HL-60/S4 treated with retinoic acid at 250 ng/mL for 4 days and 3 days (cell line): ENCODE results near the gene RTN3.
"Not testable (repeated sequence)": the region's sequence is repeated elsewhere in the genome, so short reads cannot be mapped to it uniquely, and the experiment has no call there.

Experiments
- in situ Hi-C: fragments of 300-500 bp; cut with MboI; formaldehyde crosslinking; loops from 2 replicates; pipeline ENCODE4 v1.7.0; 2022; ENCODE audit warnings: low sequenced_read_pairs

The RTN3 gene

DNA sequence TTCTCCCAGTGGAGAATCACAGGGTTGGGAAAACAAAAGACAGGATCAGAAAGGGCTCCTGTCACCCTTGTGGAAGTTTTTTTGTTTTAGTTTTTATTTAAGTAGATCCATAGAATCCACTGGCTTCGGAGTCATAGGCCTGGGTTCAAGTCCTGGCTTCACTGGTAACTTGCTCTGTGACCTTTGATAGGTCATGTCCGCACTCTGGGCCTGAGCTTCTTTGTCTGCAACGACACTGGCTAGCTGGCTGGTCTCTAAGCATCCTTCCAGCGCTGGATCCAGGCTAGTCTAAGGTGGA, 85.9 kb downstream of the RTN3 start:
- in situ Hi-C loops = no loop called here

DNA sequence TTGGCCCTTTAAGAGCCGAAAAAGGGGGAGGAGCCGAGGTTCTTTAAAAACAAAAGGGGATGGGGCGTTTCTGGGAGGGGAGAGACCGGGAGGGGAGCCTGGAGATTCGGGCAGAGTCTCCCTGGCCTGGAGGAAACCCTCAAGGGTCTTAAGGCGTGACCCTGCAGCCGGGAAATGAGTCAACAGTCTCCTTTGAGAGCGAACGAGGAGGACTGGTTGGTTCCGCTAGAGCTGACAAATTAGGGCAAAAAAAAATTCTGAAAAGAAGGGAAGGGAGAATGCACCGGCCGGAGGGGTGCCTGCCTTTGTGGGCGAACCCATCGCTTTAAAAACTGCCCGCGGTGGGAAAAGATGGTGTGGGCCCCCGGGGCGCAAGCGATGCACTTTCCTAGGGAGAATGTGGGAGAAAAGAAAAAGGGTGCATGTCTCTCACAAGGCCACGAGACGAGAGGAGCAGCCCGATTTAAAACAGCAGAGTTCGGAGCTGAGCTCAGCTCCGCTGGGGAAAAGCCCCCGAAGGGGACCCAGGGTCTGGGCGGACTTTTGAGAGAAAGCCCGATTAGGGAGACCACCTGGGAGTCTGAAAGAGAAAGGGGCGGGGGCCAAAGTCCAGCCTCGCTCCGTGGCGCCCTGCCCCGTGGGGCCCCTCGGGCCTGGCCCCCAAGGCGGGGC, 86.4 kb downstream of the RTN3 start:
- in situ Hi-C loops = no loop called here

DNA sequence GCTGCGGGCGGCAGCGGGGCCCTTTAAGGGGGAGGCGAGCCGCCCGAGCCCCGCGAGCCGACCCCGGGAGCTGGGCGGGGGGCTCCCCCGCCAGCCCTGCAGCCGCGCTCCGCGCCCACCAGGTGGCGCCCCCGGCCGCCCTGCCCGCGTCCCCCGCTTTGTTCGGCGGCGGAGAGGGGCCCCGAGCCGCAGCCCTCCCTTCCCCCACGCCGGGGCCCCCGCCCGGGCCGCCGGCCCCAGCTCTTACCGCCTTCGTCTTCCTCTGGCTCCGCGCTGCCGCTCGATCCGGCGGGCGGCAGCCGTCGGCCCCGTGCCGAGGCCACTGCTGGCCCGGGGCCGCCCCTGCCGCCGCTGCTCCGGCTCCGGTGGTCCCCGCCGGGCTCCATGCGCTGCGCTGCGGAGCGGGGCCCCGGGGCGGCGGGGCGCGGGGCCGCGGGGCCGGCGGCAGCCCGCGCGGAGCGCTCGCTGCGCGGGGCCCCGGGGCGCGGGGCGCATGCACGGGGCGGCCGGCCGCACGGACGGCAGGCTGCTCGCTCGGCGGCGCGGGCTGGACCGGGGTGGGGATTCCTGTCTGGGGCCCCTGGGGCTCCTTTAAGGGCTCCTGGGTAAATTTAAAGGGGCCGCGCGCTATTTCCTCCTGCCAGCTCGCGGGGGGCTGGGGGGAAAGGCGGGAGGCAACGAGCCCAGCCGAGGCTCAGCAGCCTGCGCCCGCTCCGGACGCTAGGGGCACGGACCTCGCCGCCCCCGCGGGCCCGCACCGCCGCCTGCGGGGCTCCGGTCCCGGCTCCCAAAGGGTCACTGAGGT, 87.1 kb downstream of the RTN3 start, which contains the start of gene ZFTA:
Gene ZFTA, minus strand, starts transcription at position 539 of the 805 bp plus-strand sequence. Its CDS starts 153 bp downstream, at position 386.
- in situ Hi-C loops = no loop called here

DNA sequence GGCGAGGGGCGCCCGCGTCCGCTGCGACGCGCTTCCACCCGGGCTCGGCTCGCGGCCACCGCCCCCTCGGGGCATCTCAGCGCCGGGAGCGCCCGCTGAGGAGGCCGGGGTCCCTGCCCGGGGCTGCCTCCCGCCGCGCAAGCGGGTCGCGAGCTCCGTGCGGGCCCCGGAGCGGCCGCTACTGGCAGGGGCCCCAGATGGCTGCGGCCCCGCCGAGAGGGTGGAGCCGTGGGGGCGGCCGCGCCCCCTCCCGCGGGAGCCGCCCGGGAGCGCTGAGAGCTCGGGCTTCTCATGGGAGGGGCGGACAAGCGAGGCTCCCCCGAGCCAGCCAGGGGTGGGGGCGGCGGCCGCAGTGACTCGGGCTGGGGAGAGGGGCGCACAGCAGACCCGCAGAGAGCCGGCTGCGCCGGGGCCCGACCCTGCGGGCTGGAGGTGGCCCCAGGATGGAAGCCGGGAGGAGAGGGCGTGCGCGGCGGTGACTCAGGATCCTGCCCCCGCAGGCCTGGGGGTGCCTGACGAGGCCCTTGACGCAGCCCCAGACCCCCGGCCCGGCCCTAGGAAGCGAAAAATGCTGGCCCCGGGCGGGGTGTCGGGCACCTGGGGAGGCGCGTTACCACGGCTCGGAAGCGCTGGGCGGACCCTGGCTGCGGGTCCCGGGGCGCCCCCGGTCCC, 87.9 kb downstream of the RTN3 start:
- in situ Hi-C loops = no loop called here

DNA sequence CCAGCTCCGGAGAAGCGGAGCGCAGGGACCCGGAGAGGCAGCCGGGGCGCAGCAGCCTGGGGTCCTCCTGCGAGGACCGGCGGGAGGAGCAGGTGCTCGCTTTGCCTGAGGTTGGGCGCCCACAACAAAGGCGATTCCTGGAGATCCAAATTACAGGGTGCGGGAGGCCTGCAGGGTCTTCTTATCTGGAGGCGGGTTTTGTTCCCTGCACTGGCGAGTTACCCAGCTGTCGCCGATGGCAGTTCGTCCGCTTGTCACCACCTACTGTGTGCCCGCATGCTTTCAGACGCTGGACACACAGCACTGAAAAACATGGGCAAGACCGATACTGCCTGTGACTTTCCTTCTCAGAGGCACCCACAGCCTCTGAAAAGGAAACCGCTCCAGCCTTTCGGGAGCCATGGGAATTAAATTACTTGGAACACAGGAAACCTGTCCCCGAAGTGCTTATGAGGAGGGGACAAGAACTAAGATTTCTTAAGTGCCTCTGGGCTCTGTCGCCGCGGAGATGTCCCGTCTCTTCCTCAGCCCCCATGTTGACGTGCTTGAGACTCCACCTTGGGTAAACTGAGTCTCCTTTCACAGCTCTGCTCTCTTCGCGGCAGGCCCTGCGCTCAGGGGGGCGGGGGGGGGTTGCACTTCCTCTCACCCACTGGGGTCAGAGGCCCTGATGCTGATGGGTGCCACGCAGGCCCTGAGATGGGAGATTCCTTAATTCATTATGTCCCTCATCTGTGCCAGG, 88.6 kb downstream of the RTN3 start:
- in situ Hi-C loops = no loop called here

DNA sequence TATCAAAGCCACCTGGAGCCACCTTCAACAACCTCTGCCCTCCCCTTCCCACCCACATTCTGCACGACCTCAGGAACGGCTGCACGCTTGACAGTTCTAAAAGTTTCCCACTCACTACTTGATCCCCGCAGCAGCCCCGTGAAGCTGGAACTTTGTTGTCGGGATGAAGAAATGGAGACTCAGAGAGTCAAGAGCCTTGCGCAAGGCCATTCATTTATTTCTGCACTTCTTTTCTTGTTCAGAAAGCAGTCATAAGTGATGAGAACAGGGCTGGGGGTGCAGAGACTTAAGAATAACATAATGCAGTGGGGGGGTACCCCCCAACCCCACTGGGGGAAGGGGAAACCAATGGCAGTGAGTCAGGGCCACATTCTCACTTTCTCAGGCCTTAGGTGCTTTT, 89.5 kb downstream of the RTN3 start:
- in situ Hi-C loops = no loop called here

DNA sequence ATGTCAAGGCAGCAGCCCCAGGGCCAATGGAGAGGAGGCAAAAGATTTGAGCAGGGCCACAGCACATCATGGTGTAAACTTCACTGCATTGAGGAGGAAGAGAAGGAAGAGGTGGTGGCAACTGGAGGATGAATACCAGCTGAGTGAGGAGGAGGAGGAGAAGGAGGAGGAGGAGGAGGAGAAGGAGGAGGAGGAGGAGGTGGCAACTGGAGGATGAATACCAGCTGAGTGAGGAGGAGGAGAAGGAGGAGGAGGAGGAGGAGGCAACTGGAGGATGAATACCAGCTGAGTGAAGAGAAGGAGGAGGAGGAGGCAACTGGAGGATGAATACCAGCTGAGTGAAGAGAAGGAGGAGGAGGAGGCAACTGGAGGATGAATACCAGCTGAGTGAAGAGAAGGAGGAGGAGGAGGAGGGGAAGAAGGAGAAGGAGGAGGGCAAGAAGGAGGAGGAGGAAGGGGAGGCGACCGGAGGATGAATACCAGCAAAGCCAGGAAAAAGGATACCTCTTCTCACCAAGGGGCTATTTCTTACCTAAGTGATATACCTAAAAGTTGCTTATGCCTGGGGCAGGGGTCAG, 90.5 kb downstream of the RTN3 start:
- in situ Hi-C loops = not testable (repeated sequence)

DNA sequence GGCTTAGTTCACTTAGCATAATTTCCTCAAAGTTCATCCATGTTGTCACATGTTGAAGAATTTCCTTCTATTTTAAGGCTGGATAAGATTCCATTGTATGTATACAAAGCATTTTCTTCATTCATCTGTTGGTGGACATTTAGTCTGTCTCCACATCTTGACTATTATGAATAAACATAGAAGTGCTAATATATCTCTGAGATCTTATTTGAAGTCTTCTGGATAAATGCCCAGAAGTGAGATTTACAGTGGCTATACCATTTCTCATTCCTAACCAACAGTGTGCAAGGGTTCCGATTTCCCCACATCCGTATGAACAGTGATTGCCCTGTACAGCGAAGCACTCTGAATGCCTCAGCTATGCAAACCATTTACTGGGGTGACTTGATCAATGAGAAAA, 93.9 kb downstream of the RTN3 start:
- in situ Hi-C loops = no loop called here

DNA sequence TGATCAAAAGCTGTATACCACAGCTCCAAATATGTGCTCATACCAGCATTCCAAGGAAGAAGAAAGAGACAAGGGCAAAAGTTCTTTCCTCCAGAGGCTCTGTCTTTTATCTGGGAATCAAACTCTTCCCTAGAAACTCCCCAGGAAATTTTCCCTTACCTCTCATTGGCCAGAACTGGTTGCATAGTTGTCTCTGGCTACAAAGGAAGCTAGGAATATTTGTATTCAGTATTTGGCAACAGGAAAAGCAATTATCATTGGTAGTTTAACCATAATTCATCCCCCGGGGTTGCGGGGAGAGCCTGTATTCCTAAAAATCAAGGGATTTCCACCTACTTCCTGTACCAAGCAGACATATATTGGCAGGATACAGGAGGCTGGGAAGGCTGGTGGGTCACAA, 97.7 kb downstream of the RTN3 start:
- in situ Hi-C loops = no loop called here

DNA sequence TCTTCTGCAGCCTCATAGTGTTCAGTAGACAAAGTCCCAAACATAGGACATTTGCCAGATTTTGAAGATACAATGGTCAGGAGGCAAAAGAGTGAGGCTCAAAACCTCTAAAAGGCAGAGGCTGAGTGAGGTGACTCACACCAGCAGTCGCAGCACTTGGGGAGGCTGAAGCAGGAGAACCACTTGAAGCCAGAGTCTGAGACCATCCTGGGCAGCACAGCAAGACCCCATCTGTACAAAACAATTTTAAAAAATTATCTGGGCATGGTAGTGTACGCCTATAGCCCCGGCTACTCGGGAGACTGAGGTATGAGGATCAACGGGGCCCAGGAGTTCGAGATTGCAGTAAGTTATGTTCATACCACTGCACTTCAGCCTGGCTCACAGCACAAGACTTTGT, 101.4 kb downstream of the RTN3 start:
- in situ Hi-C loops = no loop called here

DNA sequence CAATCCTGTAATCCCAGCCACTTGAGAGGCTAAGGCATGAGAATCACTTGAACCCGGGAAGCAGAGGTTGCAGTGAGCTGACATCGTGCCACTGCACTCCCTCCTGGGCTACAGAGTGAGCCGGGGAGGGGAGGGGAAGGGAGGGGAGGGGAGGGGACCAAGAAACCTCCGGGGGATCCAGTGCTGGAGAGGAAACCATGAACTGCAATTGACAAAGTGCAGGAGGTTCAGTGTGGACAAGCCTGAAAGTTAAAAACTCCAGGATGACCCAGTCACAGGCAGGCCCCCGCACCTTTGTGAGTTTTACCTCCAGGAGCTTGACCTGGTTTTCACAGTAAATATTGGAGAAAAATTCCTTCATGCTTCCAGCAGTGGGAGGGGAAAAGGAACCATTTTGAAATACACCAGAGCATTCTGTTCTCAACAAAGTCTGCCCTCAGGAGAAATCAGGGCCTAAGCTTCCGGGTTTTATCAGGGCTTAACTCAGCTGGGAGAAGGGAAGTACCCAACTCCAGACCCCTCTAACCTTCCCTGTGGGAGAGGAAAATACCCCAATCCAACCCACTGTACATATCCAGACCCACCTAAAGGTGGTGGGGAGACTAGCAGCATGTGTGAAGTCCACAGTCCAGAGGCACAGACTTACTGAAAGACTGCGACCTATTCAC, 102.8 kb downstream of the RTN3 start:
- in situ Hi-C loops = no loop called here

DNA sequence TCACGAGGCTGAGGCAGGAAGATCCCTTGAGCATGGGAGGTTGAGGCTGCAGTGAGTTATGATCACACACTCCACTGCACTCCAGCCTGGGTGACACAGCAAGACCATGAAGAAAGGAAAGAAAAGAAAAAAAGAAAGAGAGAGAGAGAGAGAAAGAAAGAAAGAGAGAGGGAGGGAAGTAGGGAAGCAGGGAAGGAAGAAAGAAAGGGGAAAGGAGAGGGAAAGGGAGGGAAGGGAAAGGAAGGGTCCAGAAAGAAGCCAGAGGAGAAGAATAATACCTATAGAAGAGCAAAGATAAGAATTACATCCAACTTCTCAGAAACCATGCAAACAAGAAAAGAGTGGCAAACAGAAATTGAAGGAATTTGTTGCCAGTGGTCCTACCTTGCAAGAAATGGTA, 104.5 kb downstream of the RTN3 start:
- in situ Hi-C loops = no loop called here

DNA sequence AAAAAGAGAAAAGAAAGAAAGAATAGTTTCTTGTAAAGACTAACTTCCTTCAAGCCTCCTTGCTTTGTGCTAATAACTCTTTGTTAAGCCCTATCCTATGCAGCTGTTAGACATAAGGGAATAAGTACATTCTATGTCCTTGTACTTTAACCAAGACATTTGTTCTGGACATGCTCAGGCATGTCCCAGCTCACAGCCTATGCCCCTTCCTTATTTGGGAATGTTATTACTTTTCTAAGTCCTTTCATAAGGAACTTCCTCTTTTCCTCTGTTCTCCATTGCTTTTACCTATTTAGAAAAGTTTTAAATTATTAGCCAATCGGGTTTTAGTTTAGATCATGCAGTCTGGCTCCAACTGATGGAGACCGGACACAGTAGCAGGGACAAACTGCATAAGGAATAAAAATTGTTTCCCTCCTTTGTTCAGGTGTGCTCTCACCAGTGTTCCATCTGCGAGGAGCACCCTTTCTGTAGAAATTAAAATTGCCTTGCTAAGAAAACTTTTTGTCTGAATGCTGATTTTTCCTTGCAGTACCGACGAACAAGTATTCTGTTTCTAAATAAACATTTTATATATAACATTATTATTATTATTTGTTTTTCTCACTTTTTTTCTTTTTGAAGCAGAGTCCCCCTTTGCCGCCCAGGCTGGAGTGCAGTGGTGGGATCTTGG, 110.3 kb downstream of the RTN3 start:
- in situ Hi-C loops = no loop called here

DNA sequence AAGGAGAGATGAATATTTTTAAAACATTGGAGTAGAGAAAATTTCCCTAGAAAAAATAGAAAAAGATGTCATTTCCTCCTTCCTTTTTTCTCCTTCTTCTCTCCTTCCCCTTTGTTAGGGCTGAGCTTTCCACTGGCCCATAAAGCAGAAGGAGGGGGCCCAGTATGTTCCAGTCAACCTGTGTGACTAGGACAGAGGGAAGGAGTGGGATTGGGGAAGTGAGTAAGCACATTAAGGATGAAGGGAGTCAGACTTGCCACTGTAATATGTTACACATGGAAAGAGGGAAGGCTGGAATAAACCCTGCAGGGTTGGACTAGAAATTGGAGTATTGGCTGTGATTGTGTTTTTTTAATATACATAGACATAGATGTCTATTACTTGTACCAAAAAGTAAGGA, 111.9 kb downstream of the RTN3 start:
- in situ Hi-C loops = no loop called here

DNA sequence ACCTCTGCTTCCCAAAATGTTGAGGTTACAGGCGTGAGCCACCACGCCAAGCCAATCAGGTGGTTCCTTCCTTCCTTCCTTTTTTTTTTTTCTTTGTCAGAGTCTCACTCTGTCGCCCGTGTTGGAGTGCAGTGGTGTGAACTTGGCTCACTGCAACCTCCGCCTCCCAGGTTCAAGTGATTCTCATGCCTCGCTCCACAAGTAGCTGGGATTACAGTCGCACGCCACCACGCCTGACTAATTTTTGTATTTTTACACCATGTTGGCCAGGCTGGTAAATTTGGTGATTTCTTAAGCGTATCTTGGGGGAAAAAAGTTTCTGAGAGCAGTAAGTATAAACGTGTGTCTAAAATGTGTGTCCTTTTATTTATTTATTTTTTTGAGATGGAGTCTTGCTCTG, 113.8 kb downstream of the RTN3 start:
- in situ Hi-C loops = no loop called here

DNA sequence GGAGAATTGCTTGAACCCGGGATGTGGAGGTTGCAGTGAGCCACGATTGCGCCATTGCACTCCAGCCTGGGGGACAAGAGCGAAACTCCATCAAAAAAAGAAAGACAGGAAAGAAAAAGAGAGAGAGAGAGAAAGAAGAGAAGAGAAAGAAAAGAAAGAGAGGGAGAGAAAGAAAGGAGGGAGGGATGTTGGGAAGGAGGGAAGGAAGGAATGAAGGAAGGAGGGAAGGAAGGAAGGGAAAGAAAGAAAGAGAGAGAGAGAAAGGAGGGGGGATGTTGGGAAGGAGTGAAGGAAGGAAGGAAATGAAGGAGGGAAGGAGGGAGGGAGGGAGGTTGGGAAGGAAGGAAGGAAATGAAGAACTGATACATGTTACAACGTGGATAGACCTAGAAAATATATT, 119.6 kb downstream of the RTN3 start:
- in situ Hi-C loops = no loop called here

DNA sequence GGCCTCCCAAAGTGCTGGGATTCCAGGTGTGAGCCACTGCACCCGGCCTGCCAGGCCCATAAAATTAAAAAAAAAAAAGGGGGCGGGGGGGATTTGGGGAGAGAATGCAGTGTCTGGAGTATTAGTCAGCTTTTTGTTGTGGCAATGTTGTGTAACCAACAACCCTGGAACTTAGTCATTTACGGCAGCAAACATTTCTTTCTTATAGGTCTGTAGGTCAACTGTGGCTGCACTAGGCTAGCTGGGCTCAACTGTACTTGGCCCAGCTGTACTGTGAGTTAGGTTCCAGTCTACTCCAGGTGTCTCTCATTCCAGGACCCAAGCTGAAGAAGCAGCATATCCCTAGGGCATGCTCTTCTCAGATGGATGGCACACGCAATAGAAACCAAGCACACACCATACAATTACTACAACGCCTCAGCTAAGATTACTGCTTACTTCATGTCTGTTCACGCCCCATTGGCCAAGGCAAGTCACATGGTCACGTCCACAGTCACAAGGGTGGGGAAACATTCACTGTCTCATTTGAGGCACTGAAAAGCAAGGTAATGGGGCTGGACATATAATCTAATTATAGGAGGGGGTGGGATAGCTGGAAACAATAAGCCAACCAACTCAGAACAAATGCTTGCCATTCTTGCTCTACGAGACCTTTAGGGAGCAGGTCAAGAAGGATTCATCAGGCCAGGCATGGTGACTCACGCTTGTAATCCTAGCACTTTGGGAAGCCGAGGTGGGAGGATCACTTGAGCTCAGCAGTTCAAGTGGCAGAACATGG, 121.5 kb downstream of the RTN3 start:
- in situ Hi-C loops = no loop called here

DNA sequence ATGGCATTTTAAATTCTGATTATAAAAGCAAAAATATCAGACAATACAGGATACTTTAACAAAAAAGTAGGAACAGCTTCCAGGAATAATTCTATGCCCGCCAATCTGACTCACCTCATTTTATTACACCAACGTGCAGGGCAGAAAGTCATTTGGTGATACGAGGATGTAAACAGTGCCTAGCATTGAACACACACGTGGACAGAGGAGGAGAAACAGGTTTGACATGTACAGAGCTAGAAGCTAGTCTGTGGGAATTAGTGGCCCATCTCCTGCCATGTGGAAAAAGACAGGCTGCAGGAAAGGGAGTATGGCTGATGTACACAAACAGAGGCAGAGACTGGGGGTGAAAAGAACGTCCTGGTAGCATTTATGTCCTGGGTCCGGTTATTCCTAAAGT, 123.0 kb downstream of the RTN3 start:
- in situ Hi-C loops = no loop called here

DNA sequence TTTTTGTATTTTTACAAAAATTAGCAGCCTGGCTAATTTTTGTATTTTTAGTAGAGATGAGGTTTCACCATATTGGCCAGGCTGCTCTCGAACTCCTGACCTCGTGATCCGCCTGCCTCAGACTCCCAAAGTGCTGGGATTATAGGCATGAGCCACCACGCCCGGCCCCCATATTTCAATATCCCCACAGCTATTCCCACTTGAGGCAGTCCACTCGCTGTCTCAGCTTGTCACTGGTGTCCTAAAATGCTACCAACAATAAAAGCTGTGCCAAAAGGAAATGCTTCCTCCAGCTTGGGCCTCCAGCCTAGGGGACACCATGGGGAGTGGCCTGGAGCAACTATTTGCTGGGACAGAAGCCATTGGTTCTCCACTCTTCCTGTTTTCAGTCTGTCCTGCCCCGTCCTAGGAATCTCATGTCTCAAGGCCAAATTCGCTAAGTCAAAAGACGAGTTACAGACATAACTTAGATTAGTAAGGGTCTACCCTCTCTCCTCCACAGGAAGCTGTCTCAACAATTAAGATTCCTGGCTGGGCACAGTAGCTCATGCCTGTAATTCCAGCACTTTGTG, 124.6 kb downstream of the RTN3 start:
- in situ Hi-C loops = no loop called here
